ENCODE measurements around the gene B3GNT9.

B3GNT9 gene, protein sequence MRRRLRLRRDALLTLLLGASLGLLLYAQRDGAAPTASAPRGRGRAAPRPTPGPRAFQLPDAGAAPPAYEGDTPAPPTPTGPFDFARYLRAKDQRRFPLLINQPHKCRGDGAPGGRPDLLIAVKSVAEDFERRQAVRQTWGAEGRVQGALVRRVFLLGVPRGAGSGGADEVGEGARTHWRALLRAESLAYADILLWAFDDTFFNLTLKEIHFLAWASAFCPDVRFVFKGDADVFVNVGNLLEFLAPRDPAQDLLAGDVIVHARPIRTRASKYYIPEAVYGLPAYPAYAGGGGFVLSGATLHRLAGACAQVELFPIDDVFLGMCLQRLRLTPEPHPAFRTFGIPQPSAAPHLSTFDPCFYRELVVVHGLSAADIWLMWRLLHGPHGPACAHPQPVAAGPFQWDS

DNA sequence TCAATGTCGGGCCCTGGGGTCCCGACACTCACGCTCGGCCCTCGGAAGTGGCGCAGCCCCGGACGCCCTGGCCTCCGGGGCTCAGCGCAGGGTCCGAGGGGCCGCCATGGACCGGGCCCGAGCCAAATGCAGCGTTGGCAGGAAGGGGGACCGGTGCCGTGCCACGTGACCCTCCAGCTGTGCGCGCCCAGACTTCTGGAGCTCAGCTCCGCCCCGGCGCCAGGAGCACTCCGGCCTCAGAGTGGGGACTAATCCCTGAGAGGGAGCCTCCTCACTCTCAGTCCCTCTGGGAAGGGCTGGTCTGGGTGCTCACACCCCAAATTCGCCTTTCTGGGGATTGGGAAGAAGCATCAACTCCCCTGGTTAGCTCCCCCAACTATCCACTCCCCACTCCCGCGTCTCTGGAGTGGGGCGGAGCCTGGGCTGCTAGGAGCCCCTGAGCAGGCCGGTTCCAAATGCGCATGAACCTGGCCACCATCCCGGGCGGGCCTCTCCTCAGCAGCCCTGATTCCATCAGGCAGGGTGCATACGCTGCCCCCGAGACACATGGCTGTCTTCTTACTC lies at the start of gene B3GNT9:
Gene B3GNT9, minus strand, starts transcription at position 166 of the 564 bp plus-strand sequence. CDS start 513 bp downstream, outside the sequence.
- peak; percentile 44 for DNase-seq

DNA sequence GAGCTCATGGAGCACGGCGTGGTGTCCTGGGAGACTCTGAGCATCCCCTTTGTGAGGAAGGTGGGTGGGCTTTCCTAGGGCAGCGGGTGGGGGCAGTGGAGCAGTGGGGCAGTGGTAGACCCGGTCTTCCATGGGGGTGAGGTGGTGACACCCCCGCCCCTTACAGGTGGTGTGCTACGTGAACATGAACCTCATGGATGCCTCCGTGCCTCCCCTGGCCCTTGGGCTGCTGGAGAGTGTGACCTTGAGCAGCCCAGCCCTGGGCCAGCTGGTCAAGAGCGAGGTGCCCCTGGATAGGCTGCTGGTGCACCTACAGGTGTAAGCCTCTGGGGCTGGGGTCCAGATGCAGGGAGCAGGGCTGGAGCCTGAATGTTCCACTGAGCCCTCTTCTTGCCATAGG lies 49.7 kb upstream of the B3GNT9 start:
- no peak for DNase-seq

DNA sequence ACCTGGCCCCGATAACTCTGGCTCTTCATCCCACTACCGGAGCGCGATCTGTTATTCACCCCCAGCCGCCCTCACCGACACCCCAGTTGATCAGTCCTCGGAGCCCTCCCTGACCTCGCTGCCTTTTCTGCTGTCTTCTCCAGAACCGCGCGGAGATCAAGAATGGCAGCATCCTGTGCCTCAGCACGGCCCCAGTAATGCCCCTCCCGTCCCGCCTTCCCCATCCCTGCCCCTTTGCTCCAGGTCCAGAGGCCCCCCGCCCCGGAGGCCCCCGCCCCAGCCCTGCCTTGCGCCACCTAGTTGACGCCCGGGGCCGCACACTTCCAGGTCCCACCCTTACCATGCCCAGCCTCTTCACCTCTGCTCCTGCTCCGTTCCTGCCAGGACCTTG lies 49.0 kb upstream of the B3GNT9 start:
- no peak for DNase-seq

DNA sequence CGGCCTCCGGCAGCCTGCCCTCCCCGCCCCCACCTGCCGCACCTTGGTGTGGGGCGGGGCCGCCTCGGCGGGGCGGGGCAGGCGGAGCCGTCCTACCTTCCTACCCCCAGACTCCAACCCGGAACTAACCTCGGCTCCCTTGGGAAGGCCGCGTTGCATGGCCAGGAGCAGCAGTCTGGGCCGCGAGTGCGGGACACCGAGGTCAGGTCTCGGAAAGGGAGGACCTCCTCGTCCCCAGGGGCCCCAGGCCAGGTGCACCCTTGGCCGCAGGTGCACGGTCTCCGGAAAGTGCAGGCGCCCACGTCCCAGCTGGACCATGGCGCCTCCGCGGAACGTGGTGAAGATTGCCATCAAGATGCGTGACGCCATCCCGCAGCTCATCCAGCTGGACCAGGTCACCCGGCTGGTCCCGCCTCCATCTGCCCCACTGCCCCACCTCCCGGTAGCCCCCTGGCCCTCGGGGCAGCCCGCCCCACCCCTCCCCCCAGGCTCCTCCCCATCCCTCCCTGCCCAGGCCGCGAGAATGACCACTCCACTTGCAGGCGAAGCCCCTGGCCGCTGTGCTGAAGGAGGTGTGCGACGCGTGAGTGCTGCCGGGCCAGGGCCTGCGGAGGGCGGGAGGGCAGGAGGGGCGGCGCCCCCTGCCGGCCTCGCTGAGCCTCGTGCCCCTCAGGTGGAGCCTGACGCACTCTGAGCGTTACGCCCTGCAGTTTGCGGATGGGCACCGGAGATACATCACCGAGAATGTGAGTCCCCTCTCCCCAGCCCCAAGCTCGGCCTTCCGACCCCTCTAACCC lies 48.4 kb upstream of the B3GNT9 start, which contains the start of gene ELMO3:
Gene ELMO3, plus strand, starts transcription at position 121 of the 797 bp plus-strand sequence. Its CDS starts 196 bp downstream, at position 317.
- no peak for DNase-seq

- no peak for DNase-seq
These were observed 47.5 kb upstream of the B3GNT9 start for GRCh38 chr16:67198238-67198734.

- DNase-seq = no peak
These were observed 46.9 kb upstream of the B3GNT9 start for GRCh38 chr16:67197704-67198103.

GRCh38 chr16:67196881-67197280 lies 46.1 kb upstream of the B3GNT9 start:
- no peak for DNase-seq

GRCh38 chr16:67195676-67196075 lies 44.9 kb upstream of the B3GNT9 start:
- no peak for DNase-seq

GRCh38 chr16:67194260-67194659 lies 43.5 kb upstream of the B3GNT9 start:
- no peak for DNase-seq

GRCh38 chr16:67193536-67193935 lies 42.7 kb upstream of the B3GNT9 start:
- DNase-seq = no peak

- DNase-seq = no peak
These were observed 42.1 kb upstream of the B3GNT9 start for GRCh38 chr16:67192781-67193361.

GRCh38 chr16:67191995-67192681 lies 41.3 kb upstream of the B3GNT9 start, which contains the start of gene E2F4:
Gene E2F4 (plus strand): TSS chr16:67192155. CDS start chr16:67192228, 73 bp downstream.
- DNase-seq = peak; percentile 94

DNA sequence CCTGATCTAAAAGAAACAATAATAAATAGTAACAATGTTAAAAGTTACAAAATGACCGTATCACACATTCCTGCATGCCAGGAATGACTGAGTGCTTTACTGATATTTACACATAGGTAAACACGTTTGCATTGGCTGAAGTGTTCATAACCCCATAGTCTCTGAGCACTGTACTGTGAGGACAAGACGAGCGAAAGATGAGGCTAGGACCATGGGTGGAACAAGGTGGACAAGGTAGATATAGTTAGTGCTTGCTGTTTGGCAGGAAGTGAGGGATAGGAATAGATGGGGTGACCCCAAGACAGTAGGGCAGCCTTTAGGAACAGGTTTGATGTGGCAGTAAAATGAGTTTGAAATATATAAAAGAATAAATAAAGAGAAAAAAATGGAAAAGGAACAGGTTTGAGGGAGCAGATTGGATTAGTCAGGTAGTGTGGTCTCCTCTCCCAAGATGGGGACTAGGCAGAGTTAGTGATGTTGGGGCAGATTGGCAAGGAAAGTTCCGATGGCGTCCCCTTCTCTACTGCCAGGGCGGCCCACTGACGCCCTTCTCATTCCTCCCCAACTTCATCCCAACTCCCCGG lies 40.7 kb upstream of the B3GNT9 start:
- no peak for DNase-seq

DNA sequence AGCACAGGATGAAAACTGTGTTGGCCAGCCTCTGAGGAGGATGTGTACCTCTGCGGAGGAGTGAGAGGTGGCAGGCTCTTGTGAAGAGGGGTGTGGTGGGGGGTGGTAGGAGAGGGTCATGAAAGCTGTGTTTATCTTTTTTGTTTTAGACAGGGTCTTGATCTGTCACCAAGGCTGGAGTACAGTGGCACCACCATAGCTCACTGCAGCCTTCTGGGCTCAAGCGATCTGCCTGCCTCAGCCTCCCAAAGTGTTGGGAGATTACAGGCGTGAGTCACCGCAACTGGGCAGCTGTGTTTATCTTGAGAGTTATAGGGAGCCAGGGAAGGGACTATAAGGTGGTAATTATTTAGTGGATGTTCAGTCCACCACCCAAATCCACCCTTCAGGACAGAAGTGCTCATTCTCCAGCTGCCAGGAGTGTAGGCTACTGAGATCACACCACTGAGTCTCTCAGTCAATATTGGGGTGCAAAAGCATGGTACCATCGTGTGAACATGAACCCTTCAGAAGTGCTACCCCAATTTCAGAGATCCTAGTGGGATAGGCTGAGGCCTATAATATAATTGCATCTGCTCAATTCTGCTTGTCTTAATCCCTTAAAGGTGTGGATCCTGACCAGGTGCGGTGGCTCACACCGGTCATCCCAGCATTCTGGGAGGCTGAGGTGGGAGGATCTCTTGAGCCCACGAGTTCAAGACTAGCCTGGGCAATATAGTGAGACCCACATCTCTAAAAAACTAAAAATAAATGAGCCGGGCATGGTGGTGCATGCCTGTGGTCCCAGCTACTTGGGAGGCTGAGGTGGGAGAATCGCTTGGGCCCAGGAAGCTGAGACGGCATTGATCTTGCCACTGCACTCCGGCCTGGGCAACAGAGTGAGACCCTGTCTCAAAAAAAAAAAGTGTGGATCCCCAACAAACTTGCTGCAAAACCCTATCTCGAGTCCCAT lies 39.9 kb upstream of the B3GNT9 start:
- no peak for DNase-seq

- no peak for DNase-seq
These were observed 39.2 kb upstream of the B3GNT9 start, which contains the start of gene EXOC3L1 for GRCh38 chr16:67190041-67190440. Gene EXOC3L1 (minus strand): TSS chr16:67190136. CDS start chr16:67189676, 460 bp downstream.

- DNase-seq = no peak
These were observed 38.0 kb upstream of the B3GNT9 start for GRCh38 chr16:67188798-67189197.

DNA sequence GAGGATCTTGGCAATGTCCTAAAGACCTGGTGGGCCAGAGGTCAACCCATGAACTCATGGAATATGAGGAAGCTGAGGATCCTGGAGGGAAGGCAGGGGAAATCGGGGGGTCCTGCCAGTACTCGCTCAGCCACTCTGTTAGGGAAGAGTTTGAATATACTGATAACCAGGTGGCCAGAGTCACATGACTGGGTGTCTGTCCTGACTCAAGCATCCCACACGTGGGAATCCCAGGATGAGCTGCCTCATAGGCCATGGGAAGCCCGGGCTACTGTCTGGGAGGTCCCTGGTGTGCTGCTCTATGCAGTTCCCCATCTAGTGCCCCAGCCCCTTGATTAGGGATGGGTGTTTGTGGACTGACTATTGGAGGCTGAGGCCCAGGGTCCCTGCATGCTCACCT lies 37.5 kb upstream of the B3GNT9 start:
- DNase-seq = no peak

- DNase-seq = no peak
These were observed 36.5 kb upstream of the B3GNT9 start for GRCh38 chr16:67187175-67187890.

DNA sequence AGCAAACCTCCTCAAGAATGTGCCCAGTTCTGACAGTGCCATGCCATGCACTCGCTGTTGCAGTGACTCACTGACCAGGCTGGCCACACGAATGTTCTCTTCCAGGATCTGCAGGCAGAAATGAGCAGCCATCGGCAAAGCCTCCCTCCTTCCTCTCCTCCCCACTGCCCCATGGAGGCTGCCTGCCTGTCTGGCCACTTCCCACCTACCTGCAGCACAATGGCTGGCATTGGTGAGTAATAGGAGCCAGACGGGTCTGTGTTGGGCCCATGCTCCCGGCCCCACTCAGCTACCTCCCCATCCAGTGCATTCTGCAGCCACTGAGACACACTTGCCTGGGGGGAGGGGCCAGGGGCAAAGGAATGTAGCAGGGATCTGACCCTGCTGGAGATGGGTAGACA lies 35.8 kb upstream of the B3GNT9 start:
- no peak for DNase-seq

DNA sequence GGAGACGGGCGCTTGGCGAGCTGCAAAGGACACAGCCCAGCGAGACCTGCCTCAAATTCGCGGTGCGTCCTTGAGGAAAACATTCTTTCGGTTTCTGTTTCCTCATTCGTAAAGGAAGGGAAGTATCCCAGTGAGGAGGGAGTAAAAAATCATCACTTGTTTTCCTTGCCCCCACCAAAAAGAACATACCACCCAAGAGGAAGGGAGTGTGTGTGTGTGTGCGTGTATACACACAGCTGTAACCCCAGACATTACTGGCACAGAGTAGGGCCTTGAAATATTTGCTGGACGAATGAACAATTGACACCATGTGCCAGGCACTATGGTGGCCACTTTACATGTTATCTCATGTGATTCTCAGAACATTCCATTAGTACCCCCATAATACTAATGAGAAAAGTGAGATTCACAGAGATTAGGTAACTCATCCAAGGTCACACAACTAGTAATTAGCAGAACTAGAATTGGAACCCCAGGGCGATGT lies 34.9 kb upstream of the B3GNT9 start:
- no peak for DNase-seq

Measured in OCI-M1 (cell line).